ENCODE measurements around the gene ADAT3.

The ADAT3 gene

GRCh38 chr19:1943661-1944087 is 38.5 kb downstream of the ADAT3 start:
- H3K9me3 ChIP-seq (ENCODE audit: control insufficient read depth, insufficient read depth, low read depth, low read length), result no peaks in the 10 kb centered on the region
- peak; percentile 58 for TF ChIP-seq HIC1 (tag by site-specific recombination; IDR thresholded peaks at IDR 0.05)
- no peak for TF ChIP-seq ZNF155 (tag by site-specific recombination; IDR thresholded peaks at IDR 0.05)
- TF ChIP-seq GLIS2 (tag by site-specific recombination; IDR thresholded peaks at IDR 0.05), result peak; percentile 18; the same call in 1 of the 2 replicates
- H3K36me3 ChIP-seq (ENCODE audit: control insufficient read depth in 2 of 2, insufficient read depth in 1 of 2, low read length in 2 of 2), result peaks cover 0 to 6% of the 10 kb centered on the region in 2 experiments; a peak in 2 of 3 replicates
- no peak overlapping the region for H3K4me3 ChIP-seq (ENCODE audit: low read depth, low read length)
- peaks cover 3% of the 10 kb centered on the region for H3K4me1 ChIP-seq (ENCODE audit: control insufficient read depth, insufficient read depth, low read length)
- H3K27ac ChIP-seq (ENCODE audit: extremely low read depth, low read depth, low read length), result 0 out of 2 replicates have a peak overlapping the region, but pooled peaks have one; percentile 90
- ChIA-PET POLR2A (interaction anchor here (0.6 kb wide), 1 partner anchor 947 kb away, joined by 3 read pairs; no protein-coding TSS in a partner anchor), CTCF (interaction anchor here (0.7 to 1.3 kb wide), 2 partner anchors 14 to 32 kb away, joined by 3 to 5 read pairs; no protein-coding TSS in a partner anchor)

- Histone ChIP-seq H3K36me3 (ENCODE audit: control insufficient read depth in 2 of 2, insufficient read depth in 1 of 2, low read length in 2 of 2) (peaks cover 0 to 12% of the 10 kb centered on the region in 2 experiments; a peak in 2 of 3 replicates), H3K4me3 (ENCODE audit: low read depth, low read length) (no peak overlapping the region), H3K9me3 (ENCODE audit: control insufficient read depth, insufficient read depth, low read depth, low read length) (no peaks in the 10 kb centered on the region), H3K4me1 (ENCODE audit: control insufficient read depth, insufficient read depth, low read length) (peaks cover 3% of the 10 kb centered on the region), H3K27ac (ENCODE audit: extremely low read depth, low read depth, low read length) (0 out of 2 replicates have a peak overlapping the region, but pooled peaks have one; percentile 16)
- TF ChIP-seq SCRT2 (tag by site-specific recombination; IDR thresholded peaks at IDR 0.05) (peak; percentile 51), TRIM28 (IDR thresholded peaks at IDR 0.05; ENCODE audit: borderline replicate concordance, low read length) (no peak), PRDM10 (tag by site-specific recombination; IDR thresholded peaks at IDR 0.05) (peak; percentile 18; the same call in 1 of the 2 replicates), KLF1 (tag by site-specific recombination; IDR thresholded peaks at IDR 0.05) (peak; percentile 86), ZNF214 (tag by site-specific recombination; IDR thresholded peaks at IDR 0.05; ENCODE audit: borderline replicate concordance) (no peak), ZNF175 (tag by site-specific recombination; IDR thresholded peaks at IDR 0.05) (no peak), SCRT1 (tag by site-specific recombination; IDR thresholded peaks at IDR 0.05; ENCODE audit: borderline replicate concordance) (0 out of 2 replicates have a peak, but pooled peaks have one; percentile 22), HOXD13 (CRISPR knock-in tag; IDR thresholded peaks at IDR 0.05; ENCODE audit: borderline replicate concordance) (no peak), MZF1 (tag by site-specific recombination; IDR thresholded peaks at IDR 0.05; ENCODE audit: borderline replicate concordance) (no peak), SP2 (tag by site-specific recombination; IDR thresholded peaks at IDR 0.05) (0 out of 2 replicates have a peak, but pooled peaks have one; percentile 47), EGR2 (tag by site-specific recombination; IDR thresholded peaks at IDR 0.05; ENCODE audit: low read depth) (peak; percentile 25; the same call in 1 of the 2 replicates), ZNF785 (tag by site-specific recombination; IDR thresholded peaks at IDR 0.05) (no peak)
- CTCF ChIA-PET, result no interaction called here
- POLR2A ChIA-PET, result interaction anchor here (0.6 kb wide), 1 partner anchor 188 kb away, joined by 4 read pairs; no protein-coding TSS in a partner anchor
These were observed 39.1 kb downstream of the ADAT3 start for GRCh38 chr19:1944088-1944915.
